ENCODE data around the gene SKOR2.

DNA sequence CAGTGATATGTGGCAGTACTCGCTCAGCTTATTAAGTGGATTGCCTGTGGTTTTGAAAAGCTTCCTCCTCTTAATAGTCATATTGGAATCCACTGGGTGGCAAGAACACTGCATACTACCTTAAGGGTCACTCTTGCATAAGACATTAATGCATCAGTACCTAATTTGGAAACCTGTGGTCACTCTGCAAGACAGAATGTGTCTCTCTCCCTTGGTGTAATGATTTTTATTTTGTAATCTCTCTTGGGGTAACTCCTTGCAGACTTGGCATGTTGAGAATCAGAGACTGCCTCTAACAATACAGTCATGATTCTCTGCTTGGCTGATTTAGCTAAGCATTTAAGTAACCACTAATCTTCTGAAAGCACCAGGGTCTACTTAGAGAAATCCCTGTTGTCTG is 42.3 kb downstream of the SKOR2 start:
- TF ChIP-seq, protein P1, sequence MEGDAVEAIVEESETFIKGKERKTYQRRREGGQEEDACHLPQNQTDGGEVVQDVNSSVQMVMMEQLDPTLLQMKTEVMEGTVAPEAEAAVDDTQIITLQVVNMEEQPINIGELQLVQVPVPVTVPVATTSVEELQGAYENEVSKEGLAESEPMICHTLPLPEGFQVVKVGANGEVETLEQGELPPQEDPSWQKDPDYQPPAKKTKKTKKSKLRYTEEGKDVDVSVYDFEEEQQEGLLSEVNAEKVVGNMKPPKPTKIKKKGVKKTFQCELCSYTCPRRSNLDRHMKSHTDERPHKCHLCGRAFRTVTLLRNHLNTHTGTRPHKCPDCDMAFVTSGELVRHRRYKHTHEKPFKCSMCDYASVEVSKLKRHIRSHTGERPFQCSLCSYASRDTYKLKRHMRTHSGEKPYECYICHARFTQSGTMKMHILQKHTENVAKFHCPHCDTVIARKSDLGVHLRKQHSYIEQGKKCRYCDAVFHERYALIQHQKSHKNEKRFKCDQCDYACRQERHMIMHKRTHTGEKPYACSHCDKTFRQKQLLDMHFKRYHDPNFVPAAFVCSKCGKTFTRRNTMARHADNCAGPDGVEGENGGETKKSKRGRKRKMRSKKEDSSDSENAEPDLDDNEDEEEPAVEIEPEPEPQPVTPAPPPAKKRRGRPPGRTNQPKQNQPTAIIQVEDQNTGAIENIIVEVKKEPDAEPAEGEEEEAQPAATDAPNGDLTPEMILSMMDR (IDR thresholded peaks at IDR 0.05) = no peak
- no peak for TF ChIP-seq EZH2 (IDR thresholded peaks at IDR 0.05; ENCODE audit: borderline replicate concordance, insufficient read depth, low read depth, low read length, poor library complexity, severe bottlenecking)
